ENCODE results near the gene GAGE12J.
"Not testable (repeated sequence)": the region's sequence is repeated elsewhere in the genome, so short reads cannot be mapped to it uniquely, and the experiment has no call there.

Gene GAGE12J

GRCh38 chrX:49331841-49332240 is 10.0 kb downstream of the GAGE12J start:
- DNase-seq (ENCODE audit: low spot score in 2 of 2); H3K4me3 ChIP-seq; H3K36me3 ChIP-seq (replicated peaks); H3K4me1 ChIP-seq; in situ Hi-C loops (cut with MboI; ENCODE audit: low sequenced_read_pairs); H3K9me3 ChIP-seq; H3K27me3 ChIP-seq (ENCODE audit: low read depth): not testable (repeated sequence)

GRCh38 chrX:49341449-49341848 is 19.6 kb downstream of the GAGE12J start:
- H3K4me1 ChIP-seq; H3K36me3 ChIP-seq (replicated peaks); H3K9me3 ChIP-seq; DNase-seq (ENCODE audit: low spot score in 2 of 2); in situ Hi-C loops (cut with MboI; ENCODE audit: low sequenced_read_pairs); H3K4me3 ChIP-seq; H3K27me3 ChIP-seq (ENCODE audit: low read depth): not testable (repeated sequence)

GRCh38 chrX:49344496-49345175 is 22.8 kb downstream of the GAGE12J start:
- in situ Hi-C loops (cut with MboI; ENCODE audit: low sequenced_read_pairs); H3K36me3 ChIP-seq (replicated peaks); H3K27me3 ChIP-seq (ENCODE audit: low read depth); H3K4me3 ChIP-seq; H3K4me1 ChIP-seq; DNase-seq (ENCODE audit: low spot score in 2 of 2); H3K9me3 ChIP-seq: not testable (repeated sequence)

GRCh38 chrX:49345402-49345801 is 23.6 kb downstream of the GAGE12J start:
- H3K36me3 ChIP-seq (replicated peaks); H3K4me3 ChIP-seq; in situ Hi-C loops (cut with MboI; ENCODE audit: low sequenced_read_pairs); DNase-seq (ENCODE audit: low spot score in 2 of 2); H3K9me3 ChIP-seq; H3K27me3 ChIP-seq (ENCODE audit: low read depth); H3K4me1 ChIP-seq: not testable (repeated sequence)

GRCh38 chrX:49346150-49346549 is 24.3 kb downstream of the GAGE12J start:
- H3K4me3 ChIP-seq; H3K36me3 ChIP-seq (replicated peaks); H3K27me3 ChIP-seq (ENCODE audit: low read depth); H3K9me3 ChIP-seq; H3K4me1 ChIP-seq; in situ Hi-C loops (cut with MboI; ENCODE audit: low sequenced_read_pairs); DNase-seq (ENCODE audit: low spot score in 2 of 2): not testable (repeated sequence)
